ENCODE data around the gene RRP1B. TPM values are rescaled to one million over a fixed set of nuclear protein-coding genes. Genes with fewer than 3 reads are reported as not detected.
"Not testable (repeated sequence)": the region's sequence is repeated elsewhere in the genome, so short reads cannot be mapped to it uniquely, and the experiment has no call there.

Gene RRP1B
- total and polyA plus RNA-seq, 2 donors (not counting 1 experiment from before 2014, with no cell fraction given): 6.0 to 22.4 TPM

GRCh38 chr21:43679951-43680350 lies 20.6 kb downstream of the RRP1B start:
- H3K27ac ChIP-seq (ENCODE audit: low read length in 2 of 2): no peak overlapping the region
- WGBS (ENCODE audit: insufficient coverage): 100% methylated on average over 7 of the region's 12 CpGs
- no peaks in the 10 kb centered on the region for H3K4me1 ChIP-seq (ENCODE audit: control insufficient read depth in 2 of 2, insufficient read depth in 2 of 2, low read length in 2 of 2)
- H3K4me2 ChIP-seq (replicated peaks; ENCODE audit: low read depth, low read length, poor library complexity, severe bottlenecking): no peak overlapping the region
- no peaks in the 10 kb centered on the region for H3K9me3 Mint-ChIP-seq (ENCODE audit: insufficient read depth)
- no peaks in the 10 kb centered on the region for H3K4me1 Mint-ChIP-seq
- no peak for DNase-seq
- peaks cover 7% of the 10 kb centered on the region for H3K79me2 ChIP-seq (ENCODE audit: control insufficient read depth, insufficient read depth, low read length)
- no peak overlapping the region for H3K27ac Mint-ChIP-seq
- no peaks in the 10 kb centered on the region for H3K27me3 ChIP-seq (replicated peaks in 1 of 4; ENCODE audit: control extremely low read depth in 1 of 4, control insufficient read depth in 3 of 4, insufficient read depth in 4 of 4, low read length in 3 of 4)
- TF ChIP-seq, protein P1, sequence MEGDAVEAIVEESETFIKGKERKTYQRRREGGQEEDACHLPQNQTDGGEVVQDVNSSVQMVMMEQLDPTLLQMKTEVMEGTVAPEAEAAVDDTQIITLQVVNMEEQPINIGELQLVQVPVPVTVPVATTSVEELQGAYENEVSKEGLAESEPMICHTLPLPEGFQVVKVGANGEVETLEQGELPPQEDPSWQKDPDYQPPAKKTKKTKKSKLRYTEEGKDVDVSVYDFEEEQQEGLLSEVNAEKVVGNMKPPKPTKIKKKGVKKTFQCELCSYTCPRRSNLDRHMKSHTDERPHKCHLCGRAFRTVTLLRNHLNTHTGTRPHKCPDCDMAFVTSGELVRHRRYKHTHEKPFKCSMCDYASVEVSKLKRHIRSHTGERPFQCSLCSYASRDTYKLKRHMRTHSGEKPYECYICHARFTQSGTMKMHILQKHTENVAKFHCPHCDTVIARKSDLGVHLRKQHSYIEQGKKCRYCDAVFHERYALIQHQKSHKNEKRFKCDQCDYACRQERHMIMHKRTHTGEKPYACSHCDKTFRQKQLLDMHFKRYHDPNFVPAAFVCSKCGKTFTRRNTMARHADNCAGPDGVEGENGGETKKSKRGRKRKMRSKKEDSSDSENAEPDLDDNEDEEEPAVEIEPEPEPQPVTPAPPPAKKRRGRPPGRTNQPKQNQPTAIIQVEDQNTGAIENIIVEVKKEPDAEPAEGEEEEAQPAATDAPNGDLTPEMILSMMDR (IDR thresholded peaks at IDR 0.05): no peak
- no peak for TF ChIP-seq EZH2 (IDR thresholded peaks at IDR 0.05; ENCODE audit: borderline replicate concordance, insufficient read depth, low read depth, low read length, poor library complexity, severe bottlenecking)
- H3K4me3 Mint-ChIP-seq: no peak overlapping the region
- no peaks in the 10 kb centered on the region for H3K27me3 Mint-ChIP-seq
- no peaks in the 10 kb centered on the region for H4K20me1 ChIP-seq (ENCODE audit: control insufficient read depth, insufficient read depth, low read length, poor library complexity, severe bottlenecking)
- no peak overlapping the region for H3K9ac ChIP-seq (ENCODE audit: low read length)
- no peak overlapping the region for H3K4me3 ChIP-seq (ENCODE audit: control extremely low read depth in 1 of 5, extremely low read depth in 1 of 5, insufficient read depth in 1 of 5, low read depth in 2 of 5, low read length in 4 of 5)
- H3K36me3 ChIP-seq (replicated peaks in 1 of 2; ENCODE audit: control extremely low read depth in 1 of 2, control insufficient read depth in 1 of 2, extremely low read depth in 1 of 2, insufficient read depth in 2 of 2, low read length in 1 of 2): peaks cover 2 to 63% of the 10 kb centered on the region in 2 experiments
- H2AFZ ChIP-seq (ENCODE audit: insufficient read depth, low read depth, low read length, poor library complexity, severe bottlenecking): no peak overlapping the region
- H3K9me3 ChIP-seq (ENCODE audit: control extremely low read depth in 1 of 3, control insufficient read depth in 2 of 3, insufficient read depth in 1 of 3, low read length in 2 of 3): no peaks in the 10 kb centered on the region
- CTCF ChIA-PET: no interaction called here
- POLR2A ChIA-PET: no interaction called here
- ATAC-seq (ENCODE audit: low read depth): no peak
- intact Hi-C loops (cut with micrococcal nuclease): no loop called here

DNA sequence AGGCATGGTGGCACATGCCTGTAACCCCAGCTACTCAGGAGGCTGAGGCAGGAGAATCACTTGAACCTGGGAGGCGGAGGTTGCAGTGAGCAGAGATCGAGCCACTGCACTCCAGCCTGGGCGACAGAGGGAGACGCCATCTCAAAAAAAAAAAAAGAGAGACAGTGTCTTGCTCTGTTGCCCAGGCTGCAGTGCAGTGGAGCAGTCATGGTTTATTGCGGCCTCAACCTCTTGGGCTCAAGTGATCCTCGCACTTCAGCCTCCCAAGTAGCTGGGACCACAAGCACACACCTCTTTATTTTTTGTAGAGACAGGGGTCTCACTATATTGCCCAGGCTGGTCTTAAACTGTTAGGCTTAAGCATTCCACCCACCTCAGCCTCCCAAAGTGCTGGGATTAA lies 21.1 kb downstream of the RRP1B start:
- H3K27me3 Mint-ChIP-seq; H3K4me3 ChIP-seq (ENCODE audit: control extremely low read depth in 1 of 5, extremely low read depth in 1 of 5, insufficient read depth in 1 of 5, low read depth in 2 of 5, low read length in 4 of 5); DNase-seq; intact Hi-C loops (cut with micrococcal nuclease); H3K79me2 ChIP-seq (ENCODE audit: control insufficient read depth, insufficient read depth, low read length); H3K9me3 Mint-ChIP-seq (ENCODE audit: insufficient read depth); H3K4me3 Mint-ChIP-seq; POLR2A ChIA-PET; H3K27me3 ChIP-seq (replicated peaks in 1 of 4; ENCODE audit: control extremely low read depth in 1 of 4, control insufficient read depth in 3 of 4, insufficient read depth in 4 of 4, low read length in 3 of 4); H3K27ac Mint-ChIP-seq; H3K4me1 ChIP-seq (ENCODE audit: control insufficient read depth in 2 of 2, insufficient read depth in 2 of 2, low read length in 2 of 2); H2AFZ ChIP-seq (ENCODE audit: insufficient read depth, low read depth, low read length, poor library complexity, severe bottlenecking); CTCF ChIA-PET; H4K20me1 ChIP-seq (ENCODE audit: control insufficient read depth, insufficient read depth, low read length, poor library complexity, severe bottlenecking); H3K27ac ChIP-seq (ENCODE audit: low read length in 2 of 2); ATAC-seq (ENCODE audit: low read depth); H3K9ac ChIP-seq (ENCODE audit: low read length); H3K9me3 ChIP-seq (ENCODE audit: control extremely low read depth in 1 of 3, control insufficient read depth in 2 of 3, insufficient read depth in 1 of 3, low read length in 2 of 3); H3K4me2 ChIP-seq (replicated peaks; ENCODE audit: low read depth, low read length, poor library complexity, severe bottlenecking); H3K4me1 Mint-ChIP-seq: not testable (repeated sequence)
- H3K36me3 ChIP-seq (replicated peaks in 1 of 2; ENCODE audit: control extremely low read depth in 1 of 2, control insufficient read depth in 1 of 2, extremely low read depth in 1 of 2, insufficient read depth in 2 of 2, low read length in 1 of 2): peaks cover 2 to 63% of the 10 kb centered on the region in 2 experiments
- WGBS (ENCODE audit: insufficient coverage): 88% methylated on average over 6 of the region's 6 CpGs

Data from B cell (primary cell).